Stimulated activated CD8-positive, alpha-beta memory T cell treated with anti-CD3 and anti-CD28 coated beads, Interleukin-7, amount 100 ng/mL, for 4 hours (primary cell): Measurements from ENCODE around the gene PALM.
A peak's percentile ranks its signal among the peaks of the same experiment; 100 is the strongest.
"Not testable (repeated sequence)": the region's sequence is repeated elsewhere in the genome, so short reads cannot be mapped to it uniquely, and the experiment has no call there.

ENCODE experiments used
- DNase-seq, 2 donors: peaks; one replicate each; pipeline ENCODE4 v3.0.0-alpha.2; 2020; ENCODE audit warnings: low read depth in 2 of 2

Gene PALM

GRCh38 chr19:679418-680286 lies 29.1 kb upstream of the PALM start:
- peak in 1 of 2 donors; percentile 16 for DNase-seq

GRCh38 chr19:680287-681028 lies 28.3 kb upstream of the PALM start:
- DNase-seq: peak; percentile 99 to 100

- DNase-seq: no peak
These were observed 27.4 kb upstream of the PALM start for GRCh38 chr19:681029-682019.

DNA sequence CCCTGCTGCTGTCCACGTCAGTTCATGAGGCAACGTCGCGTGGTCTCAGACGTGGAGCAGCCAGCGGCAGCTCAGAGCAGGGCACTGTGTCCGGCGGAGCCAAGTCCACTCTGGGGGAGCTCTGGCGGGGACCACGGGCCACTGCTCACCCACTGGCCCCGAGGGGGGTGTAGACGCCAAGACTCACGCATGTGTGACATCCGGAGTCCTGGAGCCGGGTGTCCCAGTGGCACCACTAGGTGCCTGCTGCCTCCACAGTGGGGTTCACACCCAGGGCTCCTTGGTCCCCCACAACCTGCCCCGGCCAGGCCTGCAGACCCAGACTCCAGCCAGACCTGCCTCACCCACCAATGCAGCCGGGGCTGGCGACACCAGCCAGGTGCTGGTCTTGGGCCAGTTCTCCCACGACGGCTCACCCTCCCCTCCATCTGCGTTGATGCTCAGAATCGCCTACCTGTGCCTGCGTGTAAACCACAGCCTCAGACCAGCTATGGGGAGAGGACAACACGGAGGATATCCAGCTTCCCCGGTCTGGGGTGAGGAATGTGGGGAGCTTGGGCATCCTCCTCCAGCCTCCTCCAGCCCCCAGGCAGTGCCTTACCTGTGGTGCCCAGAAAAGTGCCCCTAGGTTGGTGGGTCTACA lies 25.9 kb upstream of the PALM start:
- DNase-seq: no peak

DNA sequence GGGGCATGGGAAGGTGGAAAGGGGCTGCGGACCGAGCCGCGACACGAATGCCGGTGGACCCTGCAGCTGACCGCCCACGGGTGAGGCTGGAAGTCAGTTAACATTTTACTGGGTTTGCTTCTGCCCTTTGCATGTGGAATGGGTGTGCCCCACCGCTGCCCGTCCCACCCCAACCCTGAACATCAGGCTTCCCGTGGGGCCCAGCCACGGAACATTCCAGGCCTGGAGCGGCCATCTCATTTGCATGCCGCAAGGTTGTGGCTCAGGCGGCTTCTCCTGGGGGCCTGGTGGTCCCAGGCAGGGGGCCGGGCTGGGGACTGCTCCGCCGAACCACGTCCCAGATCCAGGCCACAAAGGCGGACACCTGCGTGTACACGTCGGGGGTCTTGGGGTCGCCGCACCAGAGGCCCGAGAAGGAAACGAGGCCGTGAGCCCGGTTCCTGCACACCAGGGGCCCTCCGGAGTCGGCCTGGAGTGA lies 23.2 kb upstream of the PALM start:
- DNase-seq: no peak

DNA sequence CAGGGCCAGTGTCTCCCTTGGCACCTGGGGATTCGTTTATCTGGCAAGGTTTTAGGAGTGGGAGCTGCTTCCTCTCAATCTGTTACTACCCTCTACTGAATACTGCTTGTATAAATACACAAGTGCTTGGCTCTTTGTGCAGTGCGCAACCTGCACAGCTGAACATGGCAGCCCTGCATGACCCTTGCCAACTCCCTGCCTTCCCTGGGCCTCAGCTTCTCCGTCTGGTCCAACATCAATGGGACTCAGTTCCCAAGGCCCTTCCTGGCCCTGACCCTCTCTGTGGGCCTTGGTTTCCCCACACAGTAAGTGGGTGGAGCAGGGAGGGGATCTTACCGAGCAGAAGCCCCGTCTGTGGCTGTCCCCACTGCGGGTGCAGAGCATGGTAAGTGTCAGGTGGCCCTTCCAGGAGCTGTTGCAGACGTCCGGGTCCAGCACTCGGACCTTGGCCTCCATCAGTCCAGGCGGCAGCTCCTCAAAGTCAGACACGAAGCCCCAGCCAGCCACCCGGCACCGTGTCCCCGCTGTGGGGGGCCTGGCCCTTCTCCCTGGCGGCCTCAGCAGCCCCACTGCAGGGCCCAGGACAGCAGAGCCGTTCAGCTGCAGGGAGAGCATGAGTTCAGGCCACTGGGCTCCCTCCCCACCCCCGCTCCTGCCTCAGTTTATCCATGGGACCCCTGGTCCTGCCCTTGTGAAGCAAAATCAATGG lies 22.0 kb upstream of the PALM start:
- DNase-seq: no peak

- DNase-seq: no peak
These were observed 21.1 kb upstream of the PALM start for GRCh38 chr19:687569-688166.

DNA sequence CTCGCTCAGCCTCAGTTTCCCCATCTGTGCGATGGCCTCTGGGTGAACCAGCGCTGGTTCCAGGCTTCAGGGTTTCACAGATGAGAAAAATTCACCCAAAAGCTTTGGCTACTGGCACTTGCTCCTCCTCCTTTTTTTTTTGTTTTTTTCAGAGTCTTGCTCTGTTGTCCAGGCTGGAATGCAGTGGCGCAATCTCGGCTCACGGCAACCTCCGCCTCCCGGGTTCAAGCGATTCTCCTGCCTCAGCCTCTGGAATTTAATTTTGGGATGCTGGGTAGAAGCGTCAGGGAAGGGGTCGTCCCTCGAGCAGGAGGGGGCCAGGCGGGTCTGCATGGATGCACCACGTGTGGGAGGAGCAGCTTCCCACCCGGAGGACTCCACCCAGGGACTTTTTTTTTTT lies 20.5 kb upstream of the PALM start:
- DNase-seq: no peak

DNA sequence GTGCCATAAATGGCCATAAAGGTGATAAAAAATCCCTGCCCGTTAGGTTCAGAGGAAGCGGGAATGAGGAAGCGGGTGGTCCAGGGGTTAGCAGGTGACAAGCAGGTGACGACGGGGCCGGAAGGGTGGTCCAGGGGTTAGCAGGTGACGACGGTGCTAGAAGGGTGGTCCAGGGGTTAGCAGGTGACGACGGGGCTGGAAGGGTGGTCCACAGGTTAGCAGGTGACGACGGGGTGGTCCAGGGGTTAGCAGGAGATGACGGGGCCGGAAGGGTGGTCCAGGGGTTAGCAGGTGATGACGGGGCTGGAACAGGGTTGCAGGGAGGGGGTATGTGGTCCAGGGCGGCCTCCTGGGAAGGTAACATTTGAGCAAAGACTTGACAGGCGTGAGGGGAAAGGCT lies 19.7 kb upstream of the PALM start:
- no peak for DNase-seq

DNA sequence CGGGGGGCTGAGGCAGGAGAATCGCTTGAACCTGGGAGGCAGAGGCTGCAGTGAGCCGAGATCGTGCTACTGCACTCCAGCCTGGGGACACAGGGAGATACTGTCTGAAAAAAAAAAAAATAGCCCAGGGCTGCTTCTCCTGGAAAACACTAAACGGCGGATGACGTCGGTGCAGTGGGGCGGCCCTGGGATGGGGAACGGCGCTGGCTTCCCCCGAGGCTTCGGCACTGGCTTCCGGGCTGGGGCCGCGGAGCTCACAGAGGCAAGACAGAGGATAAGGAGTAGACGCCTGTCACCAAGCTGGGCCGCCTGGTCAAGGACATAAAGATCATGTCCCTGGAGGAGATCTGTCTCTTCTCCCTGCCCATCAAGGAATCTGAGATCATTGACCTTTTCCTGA lies 18.5 kb upstream of the PALM start:
- DNase-seq: no peak

- no peak for DNase-seq
These were observed 14.0 kb upstream of the PALM start for GRCh38 chr19:694481-695351.

GRCh38 chr19:695352-695949 lies 13.3 kb upstream of the PALM start, which contains the start of gene PRSS57:
TSS of gene PRSS57 (minus strand) at chr19:695452. CDS start at chr19:695430, 22 bp downstream.
- DNase-seq: no peak

DNA sequence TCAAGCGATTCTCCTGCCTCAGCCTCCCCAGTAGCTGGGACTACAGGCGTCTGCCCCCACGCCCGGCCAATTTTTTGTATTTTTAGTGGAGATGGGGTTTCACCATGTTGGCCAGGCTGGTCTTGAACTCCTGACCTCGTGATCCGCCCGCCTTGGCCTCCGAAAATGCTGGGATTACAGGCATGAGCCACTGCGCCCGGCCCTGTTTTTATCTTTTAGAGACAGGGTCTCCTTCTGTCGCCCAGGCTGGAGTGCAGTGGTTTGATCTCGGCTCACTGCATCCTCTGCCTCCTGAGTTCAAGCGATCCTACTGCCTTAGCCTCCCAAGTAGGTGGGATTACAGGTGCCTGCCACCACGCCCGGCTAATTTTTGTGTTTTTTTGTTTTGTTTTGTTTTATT lies 10.2 kb upstream of the PALM start:
- not testable (repeated sequence) for DNase-seq

GRCh38 chr19:699885-700284 lies 8.8 kb upstream of the PALM start:
- DNase-seq: not testable (repeated sequence)

DNA sequence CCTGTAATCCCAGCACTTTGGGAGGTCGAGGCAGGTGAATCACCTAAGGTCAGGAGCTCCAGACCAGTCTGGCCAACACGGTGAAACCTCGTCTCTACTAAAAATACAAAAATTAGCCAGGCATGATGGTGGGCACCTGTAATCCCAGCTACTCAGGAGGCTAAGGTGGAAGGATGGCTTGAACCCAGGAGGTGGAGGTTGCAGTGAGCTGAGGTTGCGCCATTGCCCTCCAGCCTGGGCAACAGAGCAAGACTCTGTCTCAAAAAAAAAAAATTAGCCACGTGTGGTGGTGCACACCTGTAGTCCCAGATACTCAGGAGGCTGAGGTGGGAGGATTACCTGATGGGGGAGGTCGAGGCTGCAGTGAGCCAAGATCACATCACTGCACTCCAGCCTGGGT lies 5.9 kb upstream of the PALM start:
- DNase-seq: not testable (repeated sequence)

GRCh38 chr19:703329-703650 lies 5.4 kb upstream of the PALM start:
- DNase-seq: no peak

DNA sequence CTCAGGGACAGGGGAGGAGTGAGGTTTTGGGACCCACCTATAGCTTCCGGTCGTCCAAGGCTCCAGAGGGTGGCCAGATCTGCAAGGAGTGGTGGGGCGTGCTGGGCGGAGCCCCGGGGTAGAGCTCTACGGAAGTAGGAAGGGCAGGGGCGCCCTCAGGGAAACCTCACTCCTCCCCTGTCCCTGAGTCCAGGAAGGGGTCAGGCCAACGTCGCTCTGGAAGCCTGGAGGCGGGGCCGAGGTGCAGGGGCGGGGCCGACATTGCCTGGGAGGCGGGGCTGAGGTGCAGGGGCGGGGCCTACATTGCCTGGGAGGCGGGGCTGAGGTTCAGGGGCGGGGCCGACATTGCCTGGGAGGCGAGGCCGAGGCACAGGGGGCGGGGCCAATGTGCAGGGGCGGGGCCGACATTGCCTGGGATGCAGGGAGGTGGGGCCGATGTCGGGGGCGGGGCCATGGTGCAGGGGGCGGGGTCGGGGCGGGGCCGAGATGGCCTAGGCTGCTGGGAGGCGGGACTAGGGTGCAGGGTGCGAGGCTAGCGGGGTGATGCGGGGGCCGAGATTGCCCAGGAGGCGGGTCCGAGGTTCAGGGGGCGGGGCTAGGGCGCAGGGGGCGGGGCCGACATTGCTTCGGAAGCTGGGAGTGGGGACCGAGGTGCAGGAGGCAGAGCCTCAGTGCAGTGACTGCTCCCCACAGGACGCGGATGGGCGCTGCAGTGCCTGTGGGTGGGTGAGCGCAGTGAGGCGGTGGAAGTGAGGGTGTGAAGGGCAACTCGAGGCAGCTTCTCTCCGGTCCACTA lies 4.9 kb upstream of the PALM start:
- peak; percentile 38 to 45 for DNase-seq

DNA sequence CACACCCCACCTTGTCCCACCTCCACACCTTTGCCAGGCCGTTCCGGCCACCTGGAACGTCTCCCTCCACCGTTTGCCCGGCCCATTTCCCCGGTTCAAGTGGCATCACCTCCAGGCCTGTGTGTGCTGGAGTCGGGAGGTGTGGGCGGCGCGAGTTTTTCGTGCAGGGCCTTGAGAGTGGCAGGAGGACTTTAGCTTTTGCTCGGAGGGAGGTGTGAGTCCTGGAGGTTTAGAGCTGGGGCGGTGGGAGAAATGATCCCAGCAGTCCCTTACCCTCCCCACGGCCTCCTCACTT lies 4.3 kb upstream of the PALM start:
- no peak for DNase-seq
